ENCODE data around the gene C2orf81.
"Not testable (repeated sequence)": the region's sequence is repeated elsewhere in the genome, so short reads cannot be mapped to it uniquely, and the experiment has no call there.

Gene C2orf81

DNA sequence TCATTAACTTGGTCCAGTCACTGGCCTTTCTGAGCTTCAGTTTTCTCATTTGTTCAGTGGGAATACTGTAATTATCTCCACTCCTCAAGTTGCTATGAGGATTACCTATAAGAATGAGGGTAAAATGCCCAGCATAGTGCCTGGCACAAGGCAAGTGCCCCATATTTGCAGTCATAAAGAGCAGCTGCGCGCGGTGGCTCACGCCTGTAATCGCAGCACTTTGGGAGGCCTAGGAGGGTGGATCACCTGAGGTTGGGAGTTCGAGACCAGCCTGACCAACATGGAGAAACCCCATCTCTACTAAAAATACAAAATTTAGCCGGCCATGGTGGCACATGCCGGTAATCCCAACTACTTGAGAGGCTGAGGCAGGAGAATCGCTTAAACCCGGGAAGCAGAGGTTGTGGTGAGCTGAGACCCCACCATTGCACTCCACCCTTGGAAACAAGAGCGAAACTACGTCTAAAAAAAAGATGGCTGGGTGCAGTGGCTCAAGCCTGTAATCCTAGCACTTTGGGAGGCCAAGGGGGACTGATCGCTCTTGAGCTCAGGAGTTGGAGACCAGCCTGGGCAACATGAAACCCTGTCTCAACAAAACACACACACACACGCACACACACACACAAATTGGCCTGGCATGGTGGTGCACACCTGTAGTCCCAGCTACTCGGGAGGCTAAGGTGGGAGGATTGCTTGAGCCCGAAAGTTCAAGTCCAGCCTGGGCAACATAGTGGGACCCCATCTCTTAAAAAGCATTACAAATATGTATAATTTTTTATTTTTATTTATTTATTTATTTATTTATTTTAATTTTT, 21.3 kb upstream of the C2orf81 start:
- DNase-seq (ENCODE audit: low read depth, low spot score), result not testable (repeated sequence)

DNA sequence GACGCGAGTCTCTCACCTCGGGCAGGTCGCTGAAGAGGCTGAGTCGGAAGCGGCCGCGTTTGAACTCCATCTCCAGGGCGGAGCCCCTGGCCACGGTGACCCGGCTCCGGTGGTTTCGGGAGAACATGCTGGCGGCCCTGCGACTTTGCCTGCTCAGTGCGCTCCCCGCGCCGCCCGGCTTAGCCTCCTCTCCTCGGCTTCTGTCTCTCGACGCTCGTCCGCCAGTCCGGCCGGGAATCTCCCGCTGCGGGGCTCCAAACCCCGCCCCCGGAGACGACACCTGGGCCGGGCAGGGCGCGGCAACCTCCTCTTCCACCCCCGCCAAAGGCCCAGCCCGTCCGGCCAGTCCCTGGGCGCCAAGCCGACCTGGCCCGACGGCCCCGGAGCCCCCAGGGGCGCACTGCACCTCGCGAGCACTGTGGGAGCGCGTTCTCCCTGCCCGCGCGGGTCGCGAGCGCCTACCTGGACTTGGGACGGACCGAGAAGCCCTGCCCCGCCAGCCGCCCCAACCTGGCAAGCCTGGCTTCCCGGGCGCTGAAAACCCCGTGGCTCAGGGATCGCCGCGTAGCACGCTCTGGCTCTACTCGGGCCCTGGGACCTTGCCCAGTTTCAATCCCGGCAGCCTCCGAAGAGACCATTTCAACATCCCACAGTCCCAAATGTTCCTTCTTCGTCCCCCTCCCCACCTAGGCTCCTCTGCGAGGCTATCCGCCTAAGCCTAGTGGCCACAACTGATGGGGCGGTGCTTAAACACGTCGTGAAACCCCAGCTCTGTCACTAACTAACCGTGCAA, 20.5 kb upstream of the C2orf81 start, which contains the start of gene RTKN:
Gene RTKN (minus strand): TSS at position 248 of the 793 bp plus-strand sequence. CDS start 121 bp downstream, at position 127.
- DNase-seq (ENCODE audit: low read depth, low spot score), result no peak

- DNase-seq (ENCODE audit: low read depth, low spot score), result no peak
Measured at GRCh38 chr2:74441170-74441689, 19.8 kb upstream of the C2orf81 start.

- no peak for DNase-seq (ENCODE audit: low read depth, low spot score)
Measured at GRCh38 chr2:74440378-74441169, 19.2 kb upstream of the C2orf81 start.

DNA sequence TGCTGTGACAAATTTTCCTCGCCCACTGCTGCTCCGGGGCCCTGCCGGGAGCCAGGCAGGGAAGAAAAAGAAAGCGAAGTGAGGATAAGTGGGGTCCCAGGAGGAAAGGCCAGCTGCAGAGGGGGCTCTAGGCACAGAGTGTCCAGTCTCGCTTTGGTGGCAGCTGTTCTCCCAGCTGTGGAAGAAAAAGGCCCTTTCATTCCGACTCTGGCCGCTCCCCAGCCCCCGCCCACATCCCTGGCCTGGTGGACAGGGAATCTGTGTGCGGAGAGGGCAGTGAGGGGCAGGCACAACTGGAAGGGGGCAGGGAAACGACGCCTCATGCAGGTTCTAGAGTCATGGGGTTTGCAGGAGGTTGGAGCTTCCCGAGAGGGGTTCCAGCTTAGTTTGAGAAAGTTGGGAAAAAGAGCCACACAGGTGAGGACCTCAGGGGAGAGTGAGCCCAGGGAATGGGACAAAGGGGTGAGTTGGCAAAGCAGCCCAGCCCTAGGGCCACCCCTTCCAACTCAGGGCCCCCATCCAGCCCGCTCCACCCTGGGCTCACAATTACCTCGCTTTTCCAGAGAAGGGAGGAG, 18.5 kb upstream of the C2orf81 start:
- no peak for DNase-seq (ENCODE audit: low read depth, low spot score)

GRCh38 chr2:74439373-74439772, 18.0 kb upstream of the C2orf81 start:
- DNase-seq (ENCODE audit: low read depth, low spot score), result no peak

DNA sequence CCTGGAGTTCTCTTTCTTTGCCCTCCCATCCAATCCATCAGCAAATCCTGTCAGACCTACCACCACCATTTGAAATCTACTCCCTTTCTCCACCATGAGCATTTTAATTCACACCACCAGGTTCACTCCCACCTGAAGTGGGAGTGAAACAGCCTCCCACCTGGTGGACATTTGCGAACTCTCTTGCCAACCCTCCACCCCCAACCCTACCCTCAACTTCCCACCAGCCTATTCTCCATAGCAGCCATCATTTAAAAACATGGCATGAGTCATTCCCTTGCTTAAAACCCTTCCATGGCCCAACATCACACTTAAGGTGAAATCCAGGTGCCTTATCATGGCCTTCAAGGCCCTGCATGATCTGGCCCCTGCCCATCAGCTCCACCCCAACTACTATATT, 16.8 kb upstream of the C2orf81 start:
- no peak for DNase-seq (ENCODE audit: low read depth, low spot score)

DNA sequence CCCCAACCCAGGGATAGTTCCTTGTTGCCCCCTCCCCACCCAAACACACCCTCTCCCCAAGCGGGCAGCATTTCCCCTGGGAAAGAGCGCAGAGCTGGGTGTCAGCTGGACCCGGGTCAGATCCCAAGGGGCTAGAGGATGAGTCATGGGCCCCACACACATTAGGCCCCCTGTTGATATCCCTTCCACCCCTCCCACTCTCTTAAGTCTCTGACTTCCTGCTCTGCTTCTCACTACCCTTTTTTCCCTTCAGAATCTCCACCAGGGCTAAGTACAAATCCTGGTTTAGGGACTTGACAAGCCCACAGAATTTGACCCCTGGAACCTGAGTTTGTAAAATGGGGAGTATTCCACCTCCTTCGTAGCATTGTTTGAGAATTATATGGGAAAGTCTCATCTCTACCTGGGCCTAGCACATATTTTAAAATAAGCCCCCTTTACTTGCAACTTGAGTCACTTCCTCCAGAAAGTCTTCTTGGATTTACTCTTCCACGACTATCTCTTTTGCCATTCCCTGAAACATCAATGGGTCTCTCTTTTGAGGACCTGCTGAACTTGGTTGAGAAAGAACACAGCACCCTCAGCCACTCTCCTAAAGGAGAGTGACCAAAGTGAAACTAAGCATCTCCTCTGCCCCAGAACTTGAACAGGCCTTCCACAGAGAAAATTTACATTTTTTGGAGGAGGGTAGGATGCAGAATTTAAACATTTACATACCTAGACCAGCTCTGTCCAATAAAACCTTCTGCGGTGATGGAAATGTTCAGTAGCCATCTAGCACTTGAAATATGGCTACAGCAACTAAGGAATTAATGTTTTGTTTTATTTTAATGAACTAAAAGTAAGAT, 15.7 kb upstream of the C2orf81 start:
- no peak for DNase-seq (ENCODE audit: low read depth, low spot score)

GRCh38 chr2:74436111-74436805, 14.8 kb upstream of the C2orf81 start:
- no peak for DNase-seq (ENCODE audit: low read depth, low spot score)

DNA sequence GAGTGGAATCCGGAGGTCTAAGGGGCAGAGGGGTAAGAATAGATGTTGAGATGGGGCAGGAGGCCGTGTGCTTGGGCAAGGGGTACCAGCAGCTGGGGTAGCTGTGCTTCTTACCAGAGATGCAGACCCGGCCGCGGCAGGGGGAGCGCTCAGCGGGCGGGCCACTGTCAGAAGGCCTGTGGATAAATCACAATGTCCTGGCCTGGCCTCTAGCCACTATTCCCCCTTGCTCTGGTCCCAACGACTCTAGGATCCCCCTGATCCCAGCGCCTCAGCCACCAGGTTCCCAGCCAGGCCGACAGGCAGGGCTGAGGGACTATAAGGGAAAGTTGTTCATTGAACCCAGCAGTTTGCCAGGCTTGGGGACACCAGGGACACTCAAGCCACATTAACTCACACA, 9.1 kb upstream of the C2orf81 start:
- DNase-seq (ENCODE audit: low read depth, low spot score), result no peak

DNA sequence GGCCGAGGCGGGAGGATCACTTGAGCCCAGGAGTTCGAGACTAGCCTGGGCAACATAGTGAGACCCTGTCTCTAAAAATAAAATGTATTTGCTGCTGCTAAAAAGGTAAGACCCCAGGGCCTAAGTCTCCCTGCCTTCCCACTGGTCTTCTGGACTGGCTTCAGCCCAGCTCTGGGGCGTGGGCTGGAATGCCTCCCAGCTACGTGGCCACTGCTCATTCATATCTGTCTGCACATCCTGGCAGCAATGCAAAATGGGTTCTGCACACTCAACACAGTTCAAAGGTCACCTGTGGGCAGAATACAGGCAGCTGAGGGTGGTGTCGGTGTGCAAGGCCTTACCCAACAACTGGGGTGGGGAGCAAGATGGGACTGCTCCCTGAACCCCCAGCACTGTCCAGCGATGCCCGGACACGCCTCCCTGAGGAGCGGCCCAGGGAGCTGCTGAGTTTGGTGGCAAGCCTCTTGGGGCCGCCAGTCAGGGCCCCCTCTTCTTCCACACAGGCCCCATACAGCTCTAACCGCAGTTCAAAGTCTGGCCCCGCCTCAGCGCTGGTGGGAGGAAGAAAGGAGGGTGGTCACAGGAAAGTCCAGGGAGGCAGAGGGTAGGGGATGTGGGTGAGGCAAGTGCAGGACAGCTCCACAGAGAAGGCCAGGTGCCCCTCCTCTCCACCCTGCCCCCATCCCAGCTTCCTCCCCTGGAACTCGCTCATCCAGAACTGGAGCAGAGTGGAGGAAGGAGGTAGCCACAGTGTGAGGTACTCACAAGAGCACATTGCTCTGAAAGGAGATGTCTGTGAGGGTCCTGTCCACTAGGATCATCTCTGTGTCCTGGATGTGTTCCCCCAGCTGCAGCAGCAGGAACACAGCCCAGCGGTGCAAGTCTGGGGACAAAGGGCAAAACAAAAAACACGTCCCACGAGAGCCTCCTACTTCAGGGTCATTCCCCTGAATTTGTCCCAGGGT, 8.3 kb upstream of the C2orf81 start:
- no peak for DNase-seq (ENCODE audit: low read depth, low spot score)

DNA sequence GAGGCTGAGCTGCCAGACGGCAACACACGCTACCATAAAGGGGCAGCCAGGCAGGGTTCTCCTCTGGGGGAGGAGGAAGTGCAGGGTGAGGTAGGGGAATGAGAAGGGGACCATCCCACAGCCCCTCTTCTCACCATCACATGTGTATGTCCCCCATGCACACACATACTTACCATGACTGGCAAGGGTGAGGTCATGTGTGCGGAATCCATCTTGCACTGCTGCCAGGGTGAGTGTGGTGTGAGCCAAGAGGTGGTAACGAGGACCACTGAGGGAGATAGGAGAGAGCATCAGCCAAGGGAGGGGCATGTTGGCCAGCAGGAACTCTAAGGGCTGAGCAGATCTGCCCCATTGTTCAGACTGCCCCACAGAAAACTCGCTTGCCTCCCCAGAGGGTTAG, 7.3 kb upstream of the C2orf81 start:
- no peak for DNase-seq (ENCODE audit: low read depth, low spot score)

- no peak for DNase-seq (ENCODE audit: low read depth, low spot score)
Measured at GRCh38 chr2:74427551-74427950, 6.1 kb upstream of the C2orf81 start.

DNA sequence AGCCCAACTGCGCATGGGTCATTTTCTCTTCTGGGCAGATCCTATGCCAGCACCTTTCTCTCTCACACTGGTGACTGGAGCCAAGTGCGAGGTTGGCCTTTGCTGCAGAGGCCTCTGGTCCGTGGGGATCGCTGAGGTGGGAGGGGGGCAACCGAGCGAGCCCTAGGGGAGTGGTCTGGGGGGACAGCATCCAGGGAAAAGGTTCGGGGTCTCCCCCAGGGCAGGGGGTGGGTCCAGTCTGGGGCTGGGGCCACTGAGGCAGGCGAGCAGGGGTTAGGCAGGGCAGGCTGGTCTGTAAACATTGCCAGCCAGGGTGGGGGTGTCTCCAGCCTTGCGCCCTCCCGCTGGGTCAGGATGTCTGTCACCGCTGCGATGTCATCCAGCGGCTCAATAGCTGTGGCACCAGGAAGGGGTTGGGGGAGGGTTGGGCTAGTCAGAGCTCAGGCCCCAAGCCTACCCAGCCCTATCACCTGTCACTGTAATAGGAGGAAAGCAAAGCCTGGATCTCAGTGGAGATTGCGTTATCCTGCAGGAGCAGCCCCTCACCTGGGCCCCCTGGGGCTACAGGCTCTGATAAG, 4.9 kb upstream of the C2orf81 start:
- DNase-seq (ENCODE audit: low read depth, low spot score), result no peak

GRCh38 chr2:74425523-74425922, 4.1 kb upstream of the C2orf81 start:
- DNase-seq (ENCODE audit: low read depth, low spot score), result no peak

GRCh38 chr2:74424995-74425406, 3.6 kb upstream of the C2orf81 start:
- DNase-seq (ENCODE audit: low read depth, low spot score), result no peak

DNA sequence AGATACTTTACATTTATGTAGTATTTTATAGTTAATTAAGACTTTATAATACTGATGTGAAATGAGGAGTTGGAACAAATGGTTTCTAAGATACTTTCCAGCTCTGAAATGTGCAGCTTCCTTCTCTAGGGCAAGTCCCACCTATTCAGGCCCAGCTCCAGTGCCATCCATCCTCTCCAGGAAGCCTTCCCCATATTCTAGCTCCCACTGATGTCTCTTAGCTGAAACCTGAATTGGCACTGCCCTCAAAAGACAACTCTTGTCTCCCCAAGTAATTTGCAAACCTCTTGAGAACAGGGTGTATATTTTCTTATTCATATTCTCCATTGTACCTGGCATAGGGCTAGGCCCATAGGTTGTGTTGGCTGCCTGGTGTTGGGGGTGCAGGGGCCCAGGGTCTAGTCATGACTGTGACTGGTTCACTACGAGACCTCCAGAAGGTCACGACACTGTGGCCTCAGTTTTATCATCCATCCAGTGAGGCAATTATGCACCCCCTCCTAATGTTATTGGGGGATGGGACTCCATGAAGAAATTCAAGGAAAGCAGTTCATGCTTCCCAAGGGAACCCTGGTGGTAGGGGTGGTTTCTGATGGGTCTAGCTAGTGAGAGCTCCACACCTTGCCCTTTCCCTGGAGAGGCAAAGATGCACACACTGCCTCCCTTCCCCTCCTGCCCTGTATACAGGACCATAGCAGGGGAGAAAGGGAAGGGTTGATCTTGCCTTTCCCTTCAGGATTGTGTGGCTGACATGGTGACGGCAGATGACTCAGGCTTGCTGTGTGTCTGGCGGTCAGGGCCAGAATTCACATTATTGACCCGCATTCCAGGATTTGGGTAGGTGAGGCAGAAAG, 2.9 kb upstream of the C2orf81 start:
- no peak for DNase-seq (ENCODE audit: low read depth, low spot score)

Data from smooth muscle cell of the brain vasculature (primary cell).